DND-41 (cell line): ENCODE measurements around the gene FAF1.

ENCODE experiments used
- ATAC-seq: fragments of 200-7000 bp; cut with Tn5 transposase; 3 replicates; pipeline ENCODE4 v1.9.1; 2021; ENCODE audit warnings: low read depth; ENCODE audit not compliant: insufficient read depth
- DNase-seq: peaks from one replicate; pipeline ENCODE4 v3.0.0-alpha.2; 2020
- H2AFZ ChIP-seq: 2 replicates; pipeline ENCODE4 v1.6.0; 2012; ENCODE audit warnings: low read depth, low read length
- H3K27ac ChIP-seq: 2 replicates; pipeline ENCODE4 v1.5.1; 2012; ENCODE audit warnings: low read length, inconsistent platforms
- H3K27me3 ChIP-seq: fragments of 200-600 bp; sonication (generic); 2 replicates; pipeline ENCODE4 v1.6.0; 2012; ENCODE audit warnings: low read length, mild to moderate bottlenecking, inconsistent platforms; ENCODE audit not compliant: insufficient read depth, poor library complexity
- H3K36me3 ChIP-seq: 2 replicates; pipeline ENCODE4 v1.5.1; 2012; ENCODE audit warnings: low read length, inconsistent platforms; ENCODE audit not compliant: insufficient read depth
- H3K4me1 ChIP-seq: 2 replicates; pipeline ENCODE4 v1.5.1; 2012; ENCODE audit warnings: mild to moderate bottlenecking, low read length; ENCODE audit not compliant: insufficient read depth
- H3K4me2 ChIP-seq: 2 replicates; pipeline ENCODE4 v1.6.0; 2012; ENCODE audit warnings: mild to moderate bottlenecking, moderate library complexity, low read length, inconsistent platforms; ENCODE audit not compliant: insufficient read depth
- H3K4me3 ChIP-seq, 2 experiments: fragments of 200-600 bp in 1 of 2; shearing (Covaris generic) in 1 of 2; 2 replicates each; pipeline ENCODE4 v1.5.1; 2012 to 2016; ENCODE audit warnings: inconsistent platforms in 2 of 2, low read length in 2 of 2, mild to moderate bottlenecking in 2 of 2, low read depth in 1 of 2, moderate library complexity in 1 of 2
- H3K79me2 ChIP-seq: 2 replicates; pipeline ENCODE4 v1.6.0; 2012; ENCODE audit warnings: low read length, inconsistent platforms; ENCODE audit not compliant: insufficient read depth
- H3K9ac ChIP-seq: 2 replicates; pipeline ENCODE4 v1.6.0; 2012; ENCODE audit warnings: low read depth, mild to moderate bottlenecking, inconsistent platforms, low read length, moderate library complexity
- H3K9me3 ChIP-seq: 2 replicates; pipeline ENCODE4 v1.5.1; 2012; ENCODE audit warnings: low read length, moderate library complexity, mild to moderate bottlenecking, inconsistent platforms; ENCODE audit not compliant: insufficient read depth, severe bottlenecking
- H4K20me1 ChIP-seq: 2 replicates; pipeline ENCODE4 v1.6.0; 2012; ENCODE audit warnings: low read length; ENCODE audit not compliant: insufficient read depth
- CTCF ChIP-seq: IDR thresholded peaks from 2 replicates; pipeline ENCODE4 v1.5.1; 2012; ENCODE audit warnings: borderline replicate concordance, low read length, moderate library complexity, mild to moderate bottlenecking; ENCODE audit not compliant: poor library complexity, severe bottlenecking; ENCODE audit errors: extremely low read depth
- EZH2 ChIP-seq: IDR thresholded peaks from 3 replicates; pipeline ENCODE4 v1.6.1; 2012; ENCODE audit warnings: borderline replicate concordance, low read depth, mild to moderate bottlenecking, moderate library complexity, low read length, inconsistent platforms; ENCODE audit not compliant: severe bottlenecking

Gene FAF1

DNA sequence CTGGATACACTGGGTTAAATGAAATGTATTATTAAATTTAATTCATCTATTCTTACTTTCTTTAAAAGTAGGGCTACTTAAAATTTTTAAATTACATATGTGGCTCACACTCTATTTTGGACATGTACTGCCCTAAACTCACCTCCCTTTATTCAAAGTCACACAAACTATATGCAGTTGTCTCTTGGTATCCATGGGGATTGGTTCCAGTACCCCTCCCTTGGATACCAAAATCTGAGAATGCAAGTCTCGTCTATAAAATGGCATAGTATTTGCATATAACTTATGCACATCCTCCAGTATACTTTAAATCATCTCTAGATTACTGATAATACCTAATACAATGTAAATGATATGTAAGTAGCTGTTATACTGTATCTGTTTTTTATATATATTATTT, 57.6 kb downstream of the FAF1 start:
- no peaks in the 10 kb centered on the region for H3K9me3 ChIP-seq
- H2AFZ ChIP-seq = no peak overlapping the region
- no peak overlapping the region for H3K27ac ChIP-seq
- no peak overlapping the region for H3K4me2 ChIP-seq
- no peak overlapping the region for H3K4me3 ChIP-seq
- DNase-seq = no peak
- no peak overlapping the region for H3K9ac ChIP-seq
- H3K79me2 ChIP-seq = peaks cover 81% of the 10 kb centered on the region
- TF ChIP-seq CTCF = no peak
- TF ChIP-seq EZH2 = no peak
- H4K20me1 ChIP-seq = peaks cover 8% of the 10 kb centered on the region
- peaks cover 9% of the 10 kb centered on the region for H3K4me1 ChIP-seq
- H3K36me3 ChIP-seq = 0 out of 2 replicates have a peak, but pooled peaks cover 5% of the 10 kb centered on the region
- ATAC-seq = no peak
- H3K27me3 ChIP-seq = no peaks in the 10 kb centered on the region

DNA sequence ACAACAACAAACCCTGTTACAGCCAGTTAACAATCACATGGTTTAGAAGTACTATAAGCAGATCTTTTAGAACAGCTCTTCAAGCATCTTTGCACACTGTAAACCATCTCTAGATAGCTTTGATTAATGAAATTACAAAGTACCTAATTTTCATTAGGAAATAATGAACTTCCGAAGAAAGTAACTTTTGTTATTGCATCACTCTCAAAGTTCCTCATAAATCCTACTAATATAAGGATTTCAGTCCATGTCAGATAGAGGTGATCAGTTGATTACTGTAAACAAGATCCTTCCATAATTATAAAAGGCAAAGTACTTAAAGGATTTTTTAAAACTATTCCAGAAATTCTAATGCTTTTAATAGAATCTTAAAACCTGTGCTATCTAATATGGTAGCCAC, 58.2 kb downstream of the FAF1 start:
- no peak overlapping the region for H3K9ac ChIP-seq
- no peak overlapping the region for H2AFZ ChIP-seq
- H3K27ac ChIP-seq = no peak overlapping the region
- H3K9me3 ChIP-seq = no peaks in the 10 kb centered on the region
- peaks cover 8% of the 10 kb centered on the region for H4K20me1 ChIP-seq
- H3K4me3 ChIP-seq = no peak overlapping the region
- no peak overlapping the region for H3K4me2 ChIP-seq
- peaks cover 84% of the 10 kb centered on the region for H3K79me2 ChIP-seq
- H3K4me1 ChIP-seq = peaks cover 9% of the 10 kb centered on the region
- 0 out of 2 replicates have a peak, but pooled peaks cover 5% of the 10 kb centered on the region for H3K36me3 ChIP-seq
- no peaks in the 10 kb centered on the region for H3K27me3 ChIP-seq
- ATAC-seq = no peak
- TF ChIP-seq EZH2 = no peak
- no peak for DNase-seq

- H4K20me1 ChIP-seq = peaks cover 8% of the 10 kb centered on the region
- H3K9ac ChIP-seq = no peak overlapping the region
- H3K27ac ChIP-seq = no peak overlapping the region
- no peaks in the 10 kb centered on the region for H3K4me1 ChIP-seq
- peaks cover 97% of the 10 kb centered on the region for H3K79me2 ChIP-seq
- H3K9me3 ChIP-seq = no peaks in the 10 kb centered on the region
- H3K4me3 ChIP-seq = no peak overlapping the region
- ATAC-seq = no peak
- no peak for TF ChIP-seq EZH2
- no peak for TF ChIP-seq CTCF
- H2AFZ ChIP-seq = no peak overlapping the region
- no peak overlapping the region for H3K4me2 ChIP-seq
- no peaks in the 10 kb centered on the region for H3K27me3 ChIP-seq
- DNase-seq = no peak
- H3K36me3 ChIP-seq = peaks cover 9% of the 10 kb centered on the region
These were observed 61.3 kb downstream of the FAF1 start for GRCh38 chr1:50898773-50899172.

- Histone ChIP-seq H4K20me1 (peaks cover 8% of the 10 kb centered on the region; the same call in 1 of the 2 replicates), H3K4me2 (no peak overlapping the region), H3K36me3 (peaks cover 18% of the 10 kb centered on the region), H3K4me3 (no peak overlapping the region), H2AFZ (no peak overlapping the region), H3K9me3 (peaks cover 11% of the 10 kb centered on the region), H3K4me1 (no peaks in the 10 kb centered on the region), H3K79me2 (peaks cover 80% of the 10 kb centered on the region), H3K9ac (no peak overlapping the region), H3K27me3 (no peaks in the 10 kb centered on the region), H3K27ac (no peak overlapping the region)
- no peak for TF ChIP-seq EZH2
- no peak for TF ChIP-seq CTCF
- ATAC-seq (no peak), DNase-seq (no peak)
These were observed 65.7 kb downstream of the FAF1 start for GRCh38 chr1:50894340-50894739.
